ENCODE measurements around the gene FNDC10.
"Not testable (repeated sequence)": the region's sequence is repeated elsewhere in the genome, so short reads cannot be mapped to it uniquely, and the experiment has no call there.

Gene FNDC10

DNA sequence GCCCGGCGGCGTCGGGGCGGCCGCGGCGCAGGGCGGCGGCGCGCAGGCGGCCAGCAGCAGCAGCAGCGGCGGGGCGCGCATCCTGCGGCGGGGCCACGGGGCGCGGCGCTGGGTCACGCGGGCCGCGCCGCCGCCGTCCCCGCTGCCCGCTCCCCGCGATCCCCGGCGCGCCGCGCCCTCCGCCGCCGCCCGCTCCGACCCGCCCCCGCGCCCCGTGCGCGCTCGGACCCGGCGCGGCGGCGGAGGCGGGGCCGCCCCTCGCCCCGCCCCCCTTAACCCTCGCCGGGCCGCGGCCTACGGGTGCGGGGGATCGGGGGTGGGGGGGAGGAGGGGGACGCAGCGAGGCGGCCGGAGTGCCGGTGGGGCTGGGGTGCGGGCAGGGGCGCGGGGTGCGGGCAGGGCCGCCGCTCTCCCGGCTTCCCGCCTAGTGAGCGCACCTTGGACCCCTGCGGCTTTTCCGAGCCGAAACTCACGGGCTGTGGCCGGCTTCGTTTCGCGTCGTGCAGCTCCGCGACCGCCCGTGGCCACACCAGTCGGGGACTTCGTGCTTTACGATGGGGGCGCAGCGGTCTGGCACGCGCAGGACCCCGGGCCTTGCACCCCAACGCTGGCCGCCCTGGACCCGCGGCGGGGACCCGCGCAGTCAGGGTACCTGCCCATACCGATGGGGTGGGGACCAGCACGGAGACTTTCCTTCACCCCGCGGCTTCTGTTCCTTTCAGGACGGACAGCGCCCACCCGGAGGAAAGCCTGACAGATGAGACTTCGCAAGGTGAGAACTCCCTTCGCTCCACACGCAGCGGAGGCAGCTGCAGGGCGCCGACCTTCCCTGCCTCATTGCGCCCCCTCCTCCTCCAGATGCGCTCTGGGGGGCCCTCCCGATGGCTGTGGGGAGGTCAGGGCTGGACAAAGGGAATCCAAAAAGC, at the start of gene FNDC10:
TSS of gene FNDC10 (minus strand) at position 201 of the 926 bp plus-strand sequence. CDS start at position 81, 120 bp downstream.
- DNase-seq = no peak

DNA sequence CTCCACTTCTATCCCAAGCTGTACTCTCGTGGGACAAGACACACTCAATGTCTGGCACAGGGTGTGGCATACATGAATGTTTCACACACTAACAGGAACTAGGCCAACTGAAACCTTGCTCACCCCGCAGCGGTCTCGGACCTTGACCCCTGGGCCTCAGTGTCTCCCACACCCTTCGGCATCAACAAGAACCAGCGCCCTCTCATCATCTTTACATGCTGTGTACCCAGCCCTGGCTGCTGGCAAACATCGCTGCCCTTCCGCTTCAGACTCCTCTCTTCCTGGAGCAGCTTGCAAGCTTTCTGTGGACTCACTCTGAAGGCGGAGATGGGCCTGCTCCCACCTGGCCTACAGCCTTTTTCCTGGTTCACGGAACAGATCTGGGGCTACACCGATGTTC, 48.3 kb upstream of the FNDC10 start:
- not testable (repeated sequence) for DNase-seq

DNA sequence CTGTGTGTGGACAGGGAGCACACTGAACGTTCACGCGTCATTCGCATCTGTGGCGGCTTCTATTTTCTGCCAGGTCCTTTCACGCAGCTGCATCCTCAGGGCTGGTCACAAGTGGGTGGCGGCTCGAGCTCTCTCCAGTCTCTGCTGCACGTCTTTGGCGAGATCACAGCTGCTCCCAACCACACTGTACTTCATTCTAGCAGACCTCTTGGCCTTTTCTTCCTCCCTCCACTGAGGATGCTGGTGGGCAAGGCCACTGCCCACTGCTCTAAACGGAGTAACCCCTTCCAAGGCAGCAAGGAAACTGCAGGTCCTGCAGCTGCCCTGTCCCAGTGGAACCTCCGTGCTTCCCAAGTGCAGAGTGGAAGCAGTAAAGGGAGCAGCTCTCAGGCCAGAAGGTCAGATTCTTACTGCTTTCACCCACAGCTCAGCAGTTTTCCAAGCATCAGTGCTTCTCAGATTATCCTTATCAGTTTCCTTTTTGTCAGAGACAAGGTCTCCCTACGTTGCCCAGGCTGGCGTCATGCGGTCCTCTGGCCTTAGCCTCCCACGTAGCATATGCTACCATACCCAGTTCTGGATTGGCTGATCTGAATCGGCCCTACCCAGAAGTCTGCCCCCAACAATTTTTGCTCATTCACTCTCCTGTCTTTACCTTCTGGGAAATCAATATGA, 47.8 kb upstream of the FNDC10 start:
- DNase-seq = not testable (repeated sequence)

DNA sequence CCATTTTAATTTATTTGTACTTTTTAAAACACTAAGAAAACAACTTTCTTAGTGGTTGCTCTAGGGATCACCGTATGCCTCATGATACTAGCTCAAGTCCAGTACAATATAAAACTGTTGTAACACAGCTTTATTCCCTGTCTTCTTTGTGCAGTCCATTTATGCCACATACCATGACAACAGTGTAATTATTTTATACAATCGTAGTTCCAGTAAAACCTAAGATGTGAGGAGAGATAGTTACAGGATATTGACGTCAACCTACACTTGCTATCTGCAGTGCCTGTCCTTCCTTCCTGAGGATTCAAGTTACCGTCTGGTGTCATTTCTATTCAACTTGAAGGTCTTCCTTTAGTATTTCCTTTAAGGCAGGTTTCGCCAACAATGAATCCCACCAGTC, 46.4 kb upstream of the FNDC10 start:
- DNase-seq = not testable (repeated sequence)

DNA sequence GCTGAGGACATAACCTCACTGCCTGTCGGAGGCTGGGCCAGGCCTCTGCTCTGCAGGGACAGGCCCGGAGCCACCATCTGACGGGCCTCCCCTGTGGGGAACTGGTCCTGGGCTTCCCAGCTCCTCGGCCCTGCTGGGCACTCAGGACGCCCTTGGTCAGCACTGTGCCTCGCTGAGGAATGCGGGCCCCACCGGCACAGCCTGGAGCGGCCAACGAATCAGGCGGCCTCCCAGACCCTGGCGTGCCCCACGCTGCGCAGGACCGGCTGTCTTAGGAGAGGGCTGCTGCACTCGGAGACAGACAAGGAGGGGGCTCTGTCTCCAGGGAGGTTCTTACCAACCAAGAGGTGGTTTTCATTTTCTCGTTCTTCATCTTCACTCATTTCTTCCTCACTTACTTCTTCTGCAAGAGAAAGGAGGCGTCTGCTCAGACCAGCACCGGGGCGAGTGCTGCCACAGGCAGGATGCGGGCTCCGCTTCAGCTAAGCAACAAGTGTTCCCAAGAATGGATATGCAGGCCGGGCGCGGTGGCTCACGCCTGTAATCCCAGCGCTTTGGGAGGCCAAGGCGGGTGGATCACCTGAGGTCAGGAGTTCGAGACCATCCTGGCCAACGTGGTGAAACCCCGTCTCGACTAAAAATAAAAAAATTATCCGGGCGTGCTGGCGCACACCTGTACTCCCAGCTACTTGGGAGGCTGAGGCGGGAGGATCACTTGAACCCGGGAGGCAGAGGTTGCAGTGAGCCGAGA, 41.0 kb upstream of the FNDC10 start:
- not testable (repeated sequence) for DNase-seq

DNA sequence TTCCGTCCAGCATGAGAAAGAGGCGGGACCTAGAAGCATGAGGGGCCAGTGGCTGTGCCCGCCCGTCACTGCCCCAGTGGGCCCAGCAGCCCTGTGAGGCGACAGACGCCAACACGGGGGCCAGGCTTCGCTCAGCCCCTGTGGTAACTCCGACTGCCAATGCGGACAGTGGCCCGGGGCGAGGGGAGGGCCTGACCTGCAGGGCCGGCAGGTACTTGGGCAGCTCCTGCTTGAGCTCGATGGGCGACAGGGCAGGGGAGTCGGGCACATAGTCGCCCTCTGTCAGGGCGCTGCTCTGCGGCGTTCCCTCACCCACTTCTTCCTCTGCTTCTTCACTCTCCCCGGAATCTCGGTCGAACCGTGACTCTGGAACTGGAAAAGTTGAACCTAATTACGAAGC, 40.1 kb upstream of the FNDC10 start:
- not testable (repeated sequence) for DNase-seq

DNA sequence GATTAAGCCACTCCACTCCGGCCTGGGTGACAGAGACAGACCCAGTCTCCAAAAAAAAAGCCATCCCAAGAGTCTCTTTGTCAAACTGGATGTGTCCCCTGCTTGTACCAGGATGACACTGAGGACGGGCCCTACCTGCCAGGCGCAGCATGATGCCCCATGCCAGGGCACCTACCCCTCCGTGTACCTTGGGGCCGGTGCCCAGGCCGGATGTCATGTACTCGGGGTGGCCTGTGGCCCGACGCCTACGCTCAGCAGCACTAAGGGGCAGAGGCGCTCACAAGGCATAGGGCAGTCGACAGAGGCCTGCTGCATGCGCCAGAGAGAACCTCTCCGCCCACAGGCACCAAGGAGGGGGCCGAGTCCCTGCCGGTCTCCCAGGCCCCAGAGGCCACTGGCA, 39.4 kb upstream of the FNDC10 start:
- not testable (repeated sequence) for DNase-seq

DNA sequence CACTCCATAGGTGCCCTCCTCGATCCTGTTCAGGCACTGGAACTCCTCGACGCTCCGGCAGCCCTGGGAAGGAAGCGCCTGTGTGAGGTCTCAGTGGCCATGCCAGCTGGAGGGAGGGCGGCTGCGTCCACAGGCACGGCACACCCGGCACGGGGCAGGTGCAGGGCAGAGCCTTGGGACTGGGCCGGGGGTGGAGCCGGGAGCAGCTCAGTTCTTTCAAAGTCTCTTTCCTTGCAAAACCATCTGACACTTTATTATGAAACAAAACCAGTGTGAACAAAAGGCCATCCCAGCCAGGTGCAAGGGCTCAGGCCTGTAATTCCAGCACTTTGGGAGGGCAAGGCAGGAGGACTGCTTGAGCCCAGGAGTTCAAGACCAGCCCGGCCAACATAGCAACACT, 38.6 kb upstream of the FNDC10 start:
- DNase-seq = not testable (repeated sequence)

DNA sequence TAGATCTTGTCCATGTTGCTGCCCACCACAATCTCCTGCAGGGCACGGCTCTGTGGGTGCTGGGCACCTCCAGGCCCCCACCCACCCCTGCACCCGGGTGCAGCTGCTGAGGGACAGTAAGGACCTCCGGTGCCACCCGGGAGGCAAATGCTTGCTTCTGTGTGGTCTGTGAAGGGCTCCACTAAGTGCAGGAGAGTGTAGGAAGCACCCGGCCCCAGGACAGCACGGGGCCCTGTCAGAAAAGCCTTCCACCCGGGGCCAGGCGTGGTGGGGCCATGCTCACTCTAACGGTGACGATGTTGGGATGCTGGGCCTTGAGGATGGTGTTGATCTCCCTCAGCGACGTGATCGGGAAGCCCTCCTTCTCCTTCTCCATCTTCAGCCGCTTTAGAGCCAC, 37.5 kb upstream of the FNDC10 start:
- not testable (repeated sequence) for DNase-seq

DNA sequence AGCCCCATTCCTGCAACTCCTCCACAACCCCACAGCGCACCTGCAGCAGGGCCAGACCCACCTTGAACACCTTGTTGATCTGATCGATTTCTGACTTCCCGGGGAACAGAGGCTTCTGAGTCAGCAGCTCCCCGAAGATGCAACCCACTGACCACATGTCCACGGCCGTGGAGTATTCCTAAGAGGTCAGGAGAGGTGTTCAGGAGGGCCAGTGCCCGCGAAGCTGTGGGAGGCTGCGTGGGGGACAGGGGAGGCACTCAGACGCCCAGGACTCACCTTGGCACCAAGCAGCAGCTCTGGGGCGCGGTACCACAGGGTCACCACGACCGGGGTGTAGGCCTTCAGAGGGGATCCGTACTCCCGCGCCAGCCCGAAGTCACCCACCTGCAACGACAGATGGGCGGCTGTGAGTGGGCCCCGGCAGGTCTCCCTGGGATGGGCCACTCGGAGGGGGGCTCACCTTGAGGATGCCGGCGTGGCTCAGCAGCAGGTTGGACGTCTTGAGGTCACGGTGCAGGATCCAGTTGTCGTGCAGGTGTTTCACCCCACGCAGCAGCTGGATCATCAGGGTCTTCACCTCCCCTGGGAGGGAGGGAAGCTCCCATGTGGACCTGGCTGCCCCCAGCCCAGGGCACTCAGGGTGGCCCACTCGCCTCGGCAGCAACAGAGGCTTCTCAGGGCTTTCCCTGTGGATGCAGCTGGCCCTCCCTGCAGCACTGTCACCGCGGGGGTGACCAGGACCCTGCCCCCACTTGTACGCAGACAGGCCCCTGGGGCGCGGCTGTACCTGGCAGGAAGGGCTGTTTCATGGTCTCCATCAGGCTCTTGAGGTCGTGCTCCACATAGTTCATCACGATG, 36.9 kb upstream of the FNDC10 start:
- DNase-seq = not testable (repeated sequence)

DNA sequence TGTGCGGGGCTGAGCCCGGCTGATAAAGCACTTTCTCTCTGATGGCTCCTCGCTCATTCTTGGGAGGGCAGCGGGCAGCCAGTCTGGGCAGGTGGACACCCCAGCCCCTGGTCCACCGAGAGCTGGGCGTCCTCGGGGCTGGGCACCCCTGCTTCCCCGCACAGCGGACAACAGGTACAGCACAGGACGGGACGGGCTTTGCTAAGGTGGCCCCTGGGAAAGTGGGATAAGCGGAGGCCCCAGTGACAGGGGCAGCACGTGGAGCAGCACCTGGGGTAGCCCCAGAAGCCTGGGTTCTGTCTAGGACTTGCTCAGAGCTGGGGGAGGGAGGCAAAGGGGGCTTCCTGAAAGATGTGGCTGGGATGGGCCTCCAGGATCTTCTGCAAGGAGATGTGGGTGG, 34.7 kb upstream of the FNDC10 start:
- DNase-seq = not testable (repeated sequence)

DNA sequence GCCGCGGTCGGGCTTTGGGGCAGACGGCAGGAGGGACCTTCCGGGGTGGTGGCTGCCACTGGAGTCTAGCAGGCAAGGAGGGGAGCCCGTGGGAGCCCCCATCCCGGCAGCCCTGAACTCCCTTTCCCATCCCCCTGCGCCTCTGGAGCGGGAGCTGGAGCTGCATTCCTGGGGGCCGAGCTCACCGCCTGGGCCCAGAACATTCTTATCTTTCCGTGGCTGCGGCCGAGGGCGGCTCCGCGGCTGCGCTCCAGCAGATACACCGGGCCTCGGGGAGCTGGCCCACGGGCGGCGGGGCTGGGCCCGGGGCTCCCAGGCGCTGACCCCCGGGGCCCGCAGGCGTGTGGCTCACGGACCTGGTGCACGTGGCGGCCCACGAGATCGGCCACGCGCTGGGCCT, 33.5 kb upstream of the FNDC10 start:
- DNase-seq = not testable (repeated sequence)

DNA sequence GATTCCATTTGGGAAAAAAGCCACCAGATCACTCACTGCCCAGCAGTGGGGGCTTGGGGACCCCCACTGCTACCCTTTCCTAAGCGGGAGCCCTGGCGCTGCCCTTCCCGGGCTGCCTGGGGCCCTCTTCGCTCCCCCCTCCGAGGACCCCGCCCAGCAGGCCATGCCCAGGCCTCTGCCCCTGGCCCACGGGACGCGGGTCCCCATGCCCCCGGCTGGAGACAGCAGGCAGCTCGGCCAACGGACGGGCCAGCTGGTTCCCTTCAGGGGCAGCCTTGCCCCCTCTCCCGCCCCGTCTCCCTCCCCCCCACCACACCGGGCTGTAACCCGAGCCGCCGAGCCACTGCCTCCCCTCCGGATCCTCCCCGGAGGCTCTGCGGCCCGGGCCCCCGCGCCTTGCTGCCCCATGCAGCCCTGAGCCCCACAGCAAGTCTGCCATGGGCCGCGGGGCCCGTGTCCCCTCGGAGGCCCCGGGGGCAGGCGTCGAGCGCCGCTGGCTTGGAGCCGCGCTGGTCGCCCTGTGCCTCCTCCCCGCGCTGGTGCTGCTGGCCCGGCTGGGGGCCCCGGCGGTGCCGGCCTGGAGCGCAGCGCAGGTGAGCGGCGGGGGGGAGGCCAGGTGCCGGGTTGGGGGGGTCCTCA, 32.0 kb upstream of the FNDC10 start, which contains the start of gene MMP23B:
TSS of gene MMP23B (plus strand) at position 392 of the 639 bp plus-strand sequence. CDS start at position 438, 46 bp downstream.
- peak; percentile 14 for DNase-seq

DNA sequence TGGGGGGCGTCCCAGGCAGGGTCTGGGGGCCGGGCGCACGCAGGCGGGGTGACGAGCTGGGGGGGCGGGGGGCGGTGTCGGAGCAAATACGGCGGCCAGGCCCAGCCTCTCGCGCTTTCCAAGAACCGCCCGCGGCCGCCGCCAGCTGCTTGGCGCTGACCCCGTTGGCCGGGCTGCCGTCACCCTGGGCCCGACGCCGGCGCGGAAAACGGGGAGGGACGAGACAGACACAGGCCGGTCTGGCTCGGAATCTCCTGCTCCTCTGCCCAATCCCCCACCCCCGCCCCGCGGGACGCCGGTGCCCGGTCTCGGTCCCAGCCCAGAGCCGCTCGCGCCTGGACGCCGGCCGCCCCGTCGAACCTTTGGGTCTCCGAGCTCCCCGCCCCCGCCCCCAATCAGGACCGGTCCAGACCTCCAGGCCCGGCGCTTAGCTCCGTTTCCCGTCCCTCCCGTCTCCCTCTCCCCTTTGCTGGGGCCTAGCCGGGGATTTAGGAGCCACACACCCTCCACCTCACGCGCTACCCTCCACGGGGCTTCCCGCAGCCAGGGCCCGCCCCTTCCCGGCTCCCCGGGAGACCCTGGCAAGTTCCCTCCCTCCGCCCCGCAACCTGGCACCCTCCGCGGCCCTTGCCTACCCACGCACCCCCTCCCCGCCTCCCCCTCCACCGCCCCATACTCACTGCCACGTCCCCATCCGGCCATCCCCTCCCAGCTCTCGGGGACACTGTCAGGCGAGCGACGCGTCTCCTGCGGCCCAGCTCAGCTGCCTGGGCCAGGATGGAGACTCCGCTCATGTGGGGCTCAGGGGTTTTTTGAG, 31.2 kb upstream of the FNDC10 start:
- DNase-seq = peak; percentile 24

DNA sequence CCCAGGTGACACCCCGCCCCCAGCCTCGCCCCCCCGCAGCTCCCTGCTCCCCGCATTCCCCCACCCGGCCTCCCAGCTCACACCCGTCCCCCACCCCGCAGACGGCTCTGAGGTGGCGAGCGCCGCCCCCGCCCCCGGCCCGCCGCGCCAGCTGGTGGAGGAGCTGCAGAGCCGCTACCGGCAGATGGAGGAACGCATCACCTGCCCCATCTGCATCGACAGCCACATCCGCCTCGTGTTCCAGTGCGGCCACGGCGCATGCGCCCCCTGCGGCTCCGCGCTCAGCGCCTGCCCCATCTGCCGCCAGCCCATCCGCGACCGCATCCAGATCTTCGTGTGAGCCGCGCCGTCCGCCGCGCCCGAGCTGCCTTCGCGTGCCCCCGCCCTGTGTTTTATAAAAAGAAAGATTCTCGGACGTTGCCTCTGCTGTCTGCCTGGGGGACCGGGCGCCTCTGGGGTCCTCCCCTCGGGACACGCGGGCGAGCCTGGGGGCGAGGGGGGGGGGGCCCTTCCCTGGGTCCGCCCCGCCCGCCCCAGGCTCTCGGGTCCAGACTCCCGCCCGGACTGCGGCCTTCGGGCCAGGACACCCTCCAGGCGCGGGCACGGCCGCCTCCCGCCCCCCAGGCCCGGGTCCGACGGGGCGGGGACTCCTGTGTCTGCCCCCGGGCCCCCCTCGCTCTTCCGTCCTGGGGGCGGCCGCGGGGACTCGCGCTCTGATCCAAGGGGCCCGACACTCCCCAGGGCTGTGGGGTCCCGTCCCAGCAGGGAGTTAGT, 30.4 kb upstream of the FNDC10 start:
- DNase-seq = peak; percentile 91

DNA sequence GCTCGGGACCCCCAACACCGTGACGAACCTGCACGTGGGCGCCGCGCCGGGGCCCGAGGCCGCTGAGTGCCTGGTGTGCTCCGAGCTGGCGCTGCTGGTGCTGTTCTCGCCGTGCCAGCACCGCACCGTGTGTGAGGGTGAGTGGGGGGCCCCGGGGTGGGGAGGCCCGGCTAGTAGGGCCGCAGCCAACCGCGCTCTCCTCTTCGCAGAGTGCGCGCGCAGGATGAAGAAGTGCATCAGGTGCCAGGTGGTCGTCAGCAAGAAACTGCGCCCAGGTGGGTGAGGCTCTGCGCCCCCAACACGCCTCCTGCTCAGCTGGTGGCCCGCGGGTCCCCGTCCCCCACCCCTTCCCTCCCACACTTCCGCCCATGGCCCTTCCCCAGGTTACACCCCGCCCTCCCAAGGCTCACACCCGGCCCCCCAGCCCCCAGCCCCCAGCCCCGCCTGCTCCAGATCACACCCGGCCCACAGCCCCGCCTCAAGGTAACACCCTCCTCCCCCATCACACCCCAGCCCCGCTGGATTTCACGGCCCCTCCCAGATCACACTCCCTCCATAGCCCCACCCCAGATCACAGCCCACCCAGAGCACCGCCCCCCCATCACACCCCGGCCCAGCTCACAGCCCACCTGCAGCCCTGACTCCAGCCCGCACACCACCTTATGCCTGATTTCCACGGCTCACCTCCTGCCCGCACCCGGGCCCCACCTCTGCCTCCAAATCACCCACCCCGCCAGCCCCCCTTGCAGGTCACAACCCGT, 29.7 kb upstream of the FNDC10 start:
- peak; percentile 66 for DNase-seq

DNA sequence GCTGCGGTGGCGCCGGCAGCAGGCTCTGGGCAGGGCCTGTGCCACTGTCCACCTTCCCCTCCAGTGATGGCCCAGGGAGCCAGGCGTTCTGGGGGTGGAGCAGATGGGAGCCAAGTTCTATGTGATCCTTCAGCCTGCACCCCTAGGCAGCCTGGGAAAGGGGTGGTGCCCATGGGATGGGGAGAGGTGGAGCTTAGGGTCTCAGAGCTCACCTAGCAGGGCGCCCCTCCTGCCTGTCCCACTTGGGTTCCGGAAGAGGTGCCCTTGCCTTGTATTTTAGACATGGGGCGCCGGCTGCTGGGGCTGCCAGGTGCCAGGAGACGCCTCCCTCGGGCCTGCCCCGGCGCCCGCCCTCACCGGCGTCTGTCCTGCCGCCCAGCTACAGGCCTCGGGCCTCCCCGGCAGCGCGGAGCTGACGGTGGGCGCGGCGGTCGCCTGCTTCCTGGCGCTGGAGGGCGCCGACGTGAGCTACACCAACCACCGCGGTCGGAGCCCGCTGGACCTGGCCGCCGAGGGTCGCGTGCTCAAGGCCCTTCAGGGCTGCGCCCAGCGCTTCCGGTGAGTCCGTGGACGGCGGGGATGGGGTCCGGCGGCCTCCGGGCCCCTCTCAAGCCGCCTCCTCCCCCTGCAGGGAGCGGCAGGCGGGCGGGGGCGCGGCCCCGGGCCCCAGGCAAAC, 29.0 kb upstream of the FNDC10 start:
- peak; percentile 49 for DNase-seq

All from activated naive CD4-positive, alpha-beta T cell treated with anti-CD3 and anti-CD28 coated beads, Interleukin-2, amount 50 U/mL, for 16 hours (primary cell).